ENCODE results near the gene TRAF3IP3.

TRAF3IP3 gene

GRCh38 chr1:209755926-209756614 lies at the start of gene TRAF3IP3:
TSS of gene TRAF3IP3 (plus strand) at chr1:209756053. CDS start at chr1:209760040, 3,987 bp downstream.
- peak; percentile 82 for DNase-seq

GRCh38 chr1:209706622-209707021 lies 49.2 kb upstream of the TRAF3IP3 start:
- DNase-seq: no peak

GRCh38 chr1:209707308-209707707 lies 48.5 kb upstream of the TRAF3IP3 start:
- DNase-seq: no peak

GRCh38 chr1:209708297-209708696 lies 47.6 kb upstream of the TRAF3IP3 start:
- DNase-seq: no peak

GRCh38 chr1:209710093-209710492 lies 45.8 kb upstream of the TRAF3IP3 start:
- peak; percentile 4 for DNase-seq

GRCh38 chr1:209710847-209711246 lies 45.0 kb upstream of the TRAF3IP3 start:
- DNase-seq: no peak

GRCh38 chr1:209714338-209714737 lies 41.5 kb upstream of the TRAF3IP3 start:
- no peak for DNase-seq

GRCh38 chr1:209715314-209715713 lies 40.5 kb upstream of the TRAF3IP3 start:
- no peak for DNase-seq

GRCh38 chr1:209717818-209718217 lies 38.0 kb upstream of the TRAF3IP3 start:
- DNase-seq: no peak

GRCh38 chr1:209720326-209720725 lies 35.5 kb upstream of the TRAF3IP3 start:
- DNase-seq: no peak

GRCh38 chr1:209720826-209721225 lies 35.0 kb upstream of the TRAF3IP3 start:
- no peak for DNase-seq

- DNase-seq: no peak
Observed at GRCh38 chr1:209721323-209721722, 34.5 kb upstream of the TRAF3IP3 start.

GRCh38 chr1:209723265-209723664 lies 32.6 kb upstream of the TRAF3IP3 start:
- DNase-seq: no peak

GRCh38 chr1:209723756-209724693 lies 31.8 kb upstream of the TRAF3IP3 start:
- peak; percentile 22 for DNase-seq

GRCh38 chr1:209727286-209727685 lies 28.6 kb upstream of the TRAF3IP3 start:
- no peak for DNase-seq

- no peak for DNase-seq
Observed at GRCh38 chr1:209727785-209728184, 28.1 kb upstream of the TRAF3IP3 start.

- DNase-seq: no peak
Observed at GRCh38 chr1:209728466-209728865, 27.4 kb upstream of the TRAF3IP3 start.

- DNase-seq: no peak
Observed at GRCh38 chr1:209729436-209729835, 26.4 kb upstream of the TRAF3IP3 start.

- no peak for DNase-seq
Observed at GRCh38 chr1:209732725-209733124, 23.1 kb upstream of the TRAF3IP3 start.

- no peak for DNase-seq
Observed at GRCh38 chr1:209733409-209734192, 22.3 kb upstream of the TRAF3IP3 start.

GRCh38 chr1:209736490-209737117 lies 19.2 kb upstream of the TRAF3IP3 start:
- no peak for DNase-seq

GRCh38 chr1:209737118-209737505 lies 18.7 kb upstream of the TRAF3IP3 start:
- DNase-seq: no peak

- no peak for DNase-seq
Observed at GRCh38 chr1:209738270-209738669, 17.6 kb upstream of the TRAF3IP3 start.
